Measurements from ENCODE around the gene FILIP1L.
"Not testable (repeated sequence)": the region's sequence is repeated elsewhere in the genome, so short reads cannot be mapped to it uniquely, and the experiment has no call there.

The FILIP1L gene

GRCh38 chr3:100099621-100100020 is 14.7 kb downstream of the FILIP1L start:
- no peak for DNase-seq (ENCODE audit: extremely low read depth in 1 of 2, low read depth in 1 of 2)

GRCh38 chr3:100098784-100099070 is 15.6 kb downstream of the FILIP1L start:
- DNase-seq (ENCODE audit: extremely low read depth in 1 of 2, low read depth in 1 of 2), result no peak

- DNase-seq (ENCODE audit: extremely low read depth in 1 of 2, low read depth in 1 of 2), result no peak
Measured at GRCh38 chr3:100097919-100098783, 16.1 kb downstream of the FILIP1L start.

- no peak for DNase-seq (ENCODE audit: extremely low read depth in 1 of 2, low read depth in 1 of 2)
Measured at GRCh38 chr3:100096866-100097265, 17.4 kb downstream of the FILIP1L start.

GRCh38 chr3:100096286-100096685 is 18.0 kb downstream of the FILIP1L start:
- not testable (repeated sequence) for DNase-seq (ENCODE audit: extremely low read depth in 1 of 2, low read depth in 1 of 2)

GRCh38 chr3:100093831-100094230 is 20.5 kb downstream of the FILIP1L start:
- DNase-seq (ENCODE audit: extremely low read depth in 1 of 2, low read depth in 1 of 2), result no peak

- no peak for DNase-seq (ENCODE audit: extremely low read depth in 1 of 2, low read depth in 1 of 2)
Measured at GRCh38 chr3:100090669-100091005, 23.7 kb downstream of the FILIP1L start.

- DNase-seq (ENCODE audit: extremely low read depth in 1 of 2, low read depth in 1 of 2), result no peak
Measured at GRCh38 chr3:100089812-100090668, 24.3 kb downstream of the FILIP1L start.

GRCh38 chr3:100088735-100089368 is 25.4 kb downstream of the FILIP1L start:
- no peak for DNase-seq (ENCODE audit: extremely low read depth in 1 of 2, low read depth in 1 of 2)

GRCh38 chr3:100087198-100087597 is 27.1 kb downstream of the FILIP1L start:
- DNase-seq (ENCODE audit: extremely low read depth in 1 of 2, low read depth in 1 of 2), result no peak

GRCh38 chr3:100086401-100086800 is 27.9 kb downstream of the FILIP1L start:
- no peak for DNase-seq (ENCODE audit: extremely low read depth in 1 of 2, low read depth in 1 of 2)

GRCh38 chr3:100084100-100084806 is 30.0 kb downstream of the FILIP1L start:
- no peak for DNase-seq (ENCODE audit: extremely low read depth in 1 of 2, low read depth in 1 of 2)

- no peak for DNase-seq (ENCODE audit: extremely low read depth in 1 of 2, low read depth in 1 of 2)
Measured at GRCh38 chr3:100083209-100083608, 31.1 kb downstream of the FILIP1L start.

GRCh38 chr3:100082714-100083113 is 31.6 kb downstream of the FILIP1L start:
- DNase-seq (ENCODE audit: extremely low read depth in 1 of 2, low read depth in 1 of 2), result no peak

- DNase-seq (ENCODE audit: extremely low read depth in 1 of 2, low read depth in 1 of 2), result no peak
Measured at GRCh38 chr3:100081986-100082692, 32.2 kb downstream of the FILIP1L start.

GRCh38 chr3:100081311-100081710 is 33.0 kb downstream of the FILIP1L start:
- DNase-seq (ENCODE audit: extremely low read depth in 1 of 2, low read depth in 1 of 2), result no peak

GRCh38 chr3:100080573-100080972 is 33.7 kb downstream of the FILIP1L start:
- DNase-seq (ENCODE audit: extremely low read depth in 1 of 2, low read depth in 1 of 2), result no peak

- no peak for DNase-seq (ENCODE audit: extremely low read depth in 1 of 2, low read depth in 1 of 2)
Measured at GRCh38 chr3:100079328-100079727, 35.0 kb downstream of the FILIP1L start.

- DNase-seq (ENCODE audit: extremely low read depth in 1 of 2, low read depth in 1 of 2), result no peak
Measured at GRCh38 chr3:100076731-100077529, 37.4 kb downstream of the FILIP1L start.
